B cell (primary cell): ENCODE results near the gene C4BPB. TPM values are rescaled to one million over a fixed set of nuclear protein-coding genes. Genes with fewer than 3 reads are reported as not detected.

Experiments used
- ATAC-seq: fragments of 200-7000 bp; cut with Tn5 transposase; one replicate; pipeline ENCODE4 v1.10.0; 2021; ENCODE audit warnings: low read depth, mild to moderate bottlenecking, moderate number of reproducible peaks, moderate library complexity
- CTCF ChIA-PET: fragments of 350-600 bp; sonication (Branson Sonifier 250); formaldehyde crosslinking; loops from one replicate; lab custom pipeline; 2021; ENCODE audit warnings: antibody characterized with exemption, inconsistent platforms; lab: Charles Lee
- POLR2A ChIA-PET: fragments of 350-600 bp; sonication (Branson Sonifier 250); formaldehyde crosslinking; loops from one replicate; lab custom pipeline; 2021; ENCODE audit warnings: antibody characterized with exemption; lab: Charles Lee
- DNase-seq: peaks from one replicate; pipeline ENCODE4 v3.0.0; 2013
- H2AFZ ChIP-seq: 2 replicates; pipeline ENCODE4 v1.6.1; 2012; ENCODE audit warnings: mild to moderate bottlenecking, low read depth, low read length; ENCODE audit not compliant: insufficient read depth, poor library complexity, severe bottlenecking
- H3K27ac ChIP-seq, 2 donors: 1 replicate in 1 of 2; 2 replicates in 1 of 2; pipeline ENCODE4 v1.5.1; 2012 to 2013; ENCODE audit warnings: low read length in 2 of 2, mild to moderate bottlenecking in 2 of 2, moderate library complexity in 1 of 2
- H3K27me3 ChIP-seq, 4 experiments: fragments of 200-600 bp in 1 of 4; sonication (generic) in 1 of 4; replicated peaks in 1 of 4; 1 replicate in 2 of 4; 2 replicates in 2 of 4; pipeline versions ENCODE4 v1.6.1 to v1.7.0; 2013 to 2016; ENCODE audit warnings: low read length in 3 of 4, mild to moderate bottlenecking in 2 of 4, mixed read lengths in 1 of 4, moderate library complexity in 1 of 4; ENCODE audit not compliant: insufficient read depth in 4 of 4, control insufficient read depth in 3 of 4; ENCODE audit errors: control extremely low read depth in 1 of 4
- H3K36me3 ChIP-seq, 2 experiments: replicated peaks in 1 of 2; 1 replicate in 1 of 2; 2 replicates in 1 of 2; pipeline versions ENCODE4 v1.6.1 to v1.7.1; 2013; ENCODE audit warnings: low read length in 1 of 2; ENCODE audit not compliant: insufficient read depth in 2 of 2, control insufficient read depth in 1 of 2; ENCODE audit errors: control extremely low read depth in 1 of 2, extremely low read depth in 1 of 2
- H3K4me1 ChIP-seq, 2 donors: fragments of 200-600 bp in 1 of 2; sonication (generic) in 1 of 2; 1 replicate in 1 of 2; 2 replicates in 1 of 2; pipeline versions ENCODE4 v1.5.1 to v1.6.1; 2013 to 2017; ENCODE audit warnings: low read length in 2 of 2; ENCODE audit not compliant: control insufficient read depth in 2 of 2, insufficient read depth in 2 of 2
- H3K4me2 ChIP-seq: replicated peaks from 2 replicates; pipeline ENCODE3; 2012; ENCODE audit warnings: mild to moderate bottlenecking, low read depth, low read length; ENCODE audit not compliant: poor library complexity, severe bottlenecking
- H3K4me3 ChIP-seq, 5 experiments: fragments of 200-600 bp in 1 of 5; sonication (generic) in 1 of 5; 1 replicate in 3 of 5; 2 replicates in 2 of 5; pipeline versions ENCODE4 v1.5.1 to v1.7.0; 2011 to 2016; ENCODE audit warnings: low read length in 4 of 5, mild to moderate bottlenecking in 4 of 5, low read depth in 2 of 5, control low read depth in 1 of 5, moderate library complexity in 1 of 5; ENCODE audit not compliant: insufficient read depth in 1 of 5; ENCODE audit errors: control extremely low read depth in 1 of 5, extremely low read depth in 1 of 5
- H3K79me2 ChIP-seq: fragments of 200-600 bp; sonication (generic); one replicate; pipeline ENCODE4 v1.6.0; 2016; ENCODE audit warnings: low read length; ENCODE audit not compliant: control insufficient read depth, insufficient read depth
- H3K9ac ChIP-seq: fragments of 200-600 bp; sonication (generic); 2 replicates; pipeline ENCODE4 v1.6.1; 2017; ENCODE audit warnings: mild to moderate bottlenecking, low read length, moderate library complexity
- H3K9me3 ChIP-seq, 3 donors: one replicate each; pipeline versions ENCODE4 v1.6.1 to v1.7.1; 2013; ENCODE audit warnings: low read length in 2 of 3; ENCODE audit not compliant: control insufficient read depth in 2 of 3, insufficient read depth in 1 of 3; ENCODE audit errors: control extremely low read depth in 1 of 3
- H4K20me1 ChIP-seq: 2 replicates; pipeline ENCODE4 v1.6.0; 2012; ENCODE audit warnings: mild to moderate bottlenecking, low read length; ENCODE audit not compliant: insufficient read depth, control insufficient read depth, poor library complexity, severe bottlenecking
- H3K27ac Mint-ChIP-seq: one replicate; pipeline ENCODE4 v1.8.0; 2021; ENCODE audit warnings: mixed read lengths
- H3K27me3 Mint-ChIP-seq: one replicate; pipeline ENCODE4 v1.8.0; 2021; ENCODE audit warnings: mixed read lengths
- H3K4me1 Mint-ChIP-seq: one replicate; pipeline ENCODE4 v1.8.0; 2021; ENCODE audit warnings: mixed read lengths
- H3K4me3 Mint-ChIP-seq: one replicate; pipeline ENCODE4 v1.8.0; 2021; ENCODE audit warnings: mixed read lengths
- H3K9me3 Mint-ChIP-seq: one replicate; pipeline ENCODE4 v1.8.0; 2022; ENCODE audit warnings: mixed read lengths; ENCODE audit not compliant: insufficient read depth
- EZH2 ChIP-seq: IDR thresholded peaks from 2 replicates; pipeline ENCODE4 v1.6.1; 2012; ENCODE audit warnings: borderline replicate concordance, low read depth, mild to moderate bottlenecking, moderate library complexity, low read length; ENCODE audit not compliant: insufficient read depth, poor library complexity, severe bottlenecking
- WGBS: methylation state at CpG from one replicate; pipeline ENCODE4 v1.1.5; 2013; ENCODE audit warnings: missing lambda C conversion rate; ENCODE audit not compliant: insufficient coverage; 5-methylcytosine and 5-hydroxymethylcytosine counted together
- intact Hi-C: fragments of 100-400 bp; cut with micrococcal nuclease; formaldehyde crosslinking; loops from one replicate; pipeline ENCODE4 v1.10.0; 2022
- polyA plus RNA-seq: library from polyadenylated mRNA; depleted of rRNA; stranded (reverse); fragments of >200 nt; gene quantifications from 2 replicates; pipeline ENCODE4 v1.2.3, GENCODE V29; 2012
- total RNA-seq, 2 donors: library from RNA; stranded (reverse); fragments of 120-200 nt in 1 of 2; gene quantifications; 1 replicate in 1 of 2; 2 replicates in 1 of 2; pipeline versions ENCODE4 v1.2.3 to v1.2.4, GENCODE V29; 2013 to 2022
- TF ChIP-seq, protein P1 (sequence below): fragments of 200-600 bp; IDR thresholded peaks from one replicate; pipeline ENCODE4 v1.8.0; 2022; ENCODE audit warnings: antibody characterized with exemption, mild to moderate bottlenecking

Gene C4BPB
- total and polyA plus RNA-seq, 2 donors (not counting 1 experiment from before 2014, with no cell fraction given), result 0.34 TPM; not detected in 1

DNA sequence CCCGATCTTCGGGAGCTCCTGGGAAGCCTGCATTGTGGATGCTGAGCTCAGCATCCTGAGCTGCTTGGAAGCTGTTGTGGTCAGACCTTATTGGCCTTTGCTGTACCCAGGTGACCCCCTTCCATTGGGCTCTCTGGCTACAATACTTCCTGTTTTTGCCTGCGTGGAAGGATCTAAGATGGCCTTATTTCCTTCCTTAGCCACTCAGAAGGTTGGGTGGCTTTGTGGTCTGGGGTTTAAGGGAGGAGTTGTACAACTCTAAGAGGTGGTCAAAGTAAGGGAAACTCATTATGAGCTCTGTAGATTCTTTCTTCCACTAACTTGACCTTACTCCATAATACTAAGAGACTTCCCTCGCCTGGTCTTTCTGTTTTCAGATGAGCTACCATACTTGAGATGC is 17.8 kb upstream of the C4BPB start:
- 80% methylated on average over 2 of the region's 4 CpGs for WGBS
- Histone ChIP-seq H3K4me3 (no peak overlapping the region), H3K4me2 (peak overlapping the region; percentile 27), H3K79me2 (no peaks in the 10 kb centered on the region), H3K9ac (no peak overlapping the region), H3K27ac (no peak overlapping the region), H4K20me1 (no peaks in the 10 kb centered on the region), H2AFZ (no peak overlapping the region), H3K27me3 (no peaks in the 10 kb centered on the region), H3K9me3 (peaks cover 0 to 7% (median 0%) of the 10 kb centered on the region in 3 donors), H3K36me3 (peaks cover 5 to 43% of the 10 kb centered on the region in 2 experiments), H3K4me1 (peaks cover 20 to 23% of the 10 kb centered on the region in 2 donors)
- no peaks in the 10 kb centered on the region for H3K27me3 Mint-ChIP-seq
- ATAC-seq, result peak; percentile 24
- no peaks in the 10 kb centered on the region for H3K9me3 Mint-ChIP-seq
- peaks cover 22% of the 10 kb centered on the region for H3K4me1 Mint-ChIP-seq
- TF ChIP-seq, protein P1, sequence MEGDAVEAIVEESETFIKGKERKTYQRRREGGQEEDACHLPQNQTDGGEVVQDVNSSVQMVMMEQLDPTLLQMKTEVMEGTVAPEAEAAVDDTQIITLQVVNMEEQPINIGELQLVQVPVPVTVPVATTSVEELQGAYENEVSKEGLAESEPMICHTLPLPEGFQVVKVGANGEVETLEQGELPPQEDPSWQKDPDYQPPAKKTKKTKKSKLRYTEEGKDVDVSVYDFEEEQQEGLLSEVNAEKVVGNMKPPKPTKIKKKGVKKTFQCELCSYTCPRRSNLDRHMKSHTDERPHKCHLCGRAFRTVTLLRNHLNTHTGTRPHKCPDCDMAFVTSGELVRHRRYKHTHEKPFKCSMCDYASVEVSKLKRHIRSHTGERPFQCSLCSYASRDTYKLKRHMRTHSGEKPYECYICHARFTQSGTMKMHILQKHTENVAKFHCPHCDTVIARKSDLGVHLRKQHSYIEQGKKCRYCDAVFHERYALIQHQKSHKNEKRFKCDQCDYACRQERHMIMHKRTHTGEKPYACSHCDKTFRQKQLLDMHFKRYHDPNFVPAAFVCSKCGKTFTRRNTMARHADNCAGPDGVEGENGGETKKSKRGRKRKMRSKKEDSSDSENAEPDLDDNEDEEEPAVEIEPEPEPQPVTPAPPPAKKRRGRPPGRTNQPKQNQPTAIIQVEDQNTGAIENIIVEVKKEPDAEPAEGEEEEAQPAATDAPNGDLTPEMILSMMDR, result no peak
- no peak for TF ChIP-seq EZH2
- intact Hi-C loops, result no loop called here
- H3K27ac Mint-ChIP-seq, result peak overlapping the region; percentile 64
- ChIA-PET POLR2A (no interaction called here), CTCF (interaction anchor here (0.9 to 4.7 kb wide), 8 partner anchors 10 to 432 kb away, joined by 3 to 23 read pairs (median 7); partner anchors contain the start of gene PFKFB2)
- no peak overlapping the region for H3K4me3 Mint-ChIP-seq
- peak; percentile 22 for DNase-seq

DNA sequence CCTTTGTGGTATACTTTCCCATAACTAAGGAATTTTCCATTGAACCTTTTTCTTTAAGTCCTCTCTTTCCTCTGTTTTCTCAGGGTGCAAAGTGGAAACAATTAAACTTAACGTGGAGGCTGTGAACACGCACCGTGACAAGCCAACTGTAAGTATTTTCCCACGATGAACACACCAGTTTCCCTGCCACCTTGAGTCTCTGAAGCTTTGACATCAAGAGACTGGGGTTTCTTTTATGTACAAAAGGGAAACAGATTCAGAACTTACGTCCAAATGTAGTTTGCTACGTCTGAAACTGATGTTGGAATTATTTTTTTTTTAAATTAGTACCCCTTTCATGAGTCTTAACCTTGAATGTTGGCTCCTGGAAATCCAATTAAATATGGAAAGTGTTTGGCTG is 17.2 kb upstream of the C4BPB start:
- intact Hi-C loops, result no loop called here
- CTCF ChIA-PET, result interaction anchor here (0.6 to 4.7 kb wide), 8 partner anchors 10 to 478 kb away, joined by 3 to 23 read pairs (median 7); partner anchors contain the start of gene PFKFB2
- WGBS, result no CpG with 5 or more reads among the region's 6 CpGs
- H3K27me3 Mint-ChIP-seq, result no peaks in the 10 kb centered on the region
- ATAC-seq (no peak), DNase-seq (no peak)
- Histone ChIP-seq H3K79me2 (no peaks in the 10 kb centered on the region), H3K27ac (no peak overlapping the region), H3K4me1 (peaks cover 20 to 23% of the 10 kb centered on the region in 2 donors), H3K27me3 (no peaks in the 10 kb centered on the region), H3K36me3 (peaks cover 3 to 37% of the 10 kb centered on the region in 2 experiments), H3K9ac (no peak overlapping the region), H3K4me2 (no peak overlapping the region), H4K20me1 (no peaks in the 10 kb centered on the region), H3K9me3 (peaks cover 0 to 7% (median 0%) of the 10 kb centered on the region in 3 donors), H3K4me3 (no peak overlapping the region), H2AFZ (no peak overlapping the region)
- H3K4me3 Mint-ChIP-seq, result no peak overlapping the region
- peaks cover 22% of the 10 kb centered on the region for H3K4me1 Mint-ChIP-seq
- no peak overlapping the region for H3K27ac Mint-ChIP-seq
- TF ChIP-seq, protein P1, result no peak
- no peak for TF ChIP-seq EZH2
- POLR2A ChIA-PET, result no interaction called here
- no peaks in the 10 kb centered on the region for H3K9me3 Mint-ChIP-seq
